ENCODE data around the gene RAB8B.

The RAB8B gene

GRCh38 chr15:63251701-63252100, 62.3 kb downstream of the RAB8B start:
- no peak for TF ChIP-seq CTCF (IDR thresholded peaks at IDR 0.05; ENCODE audit: extremely low read depth, missing control alignments)
- no peak for DNase-seq (ENCODE audit: low spot score)

GRCh38 chr15:63252292-63252691, 62.9 kb downstream of the RAB8B start:
- no peak for TF ChIP-seq CTCF (IDR thresholded peaks at IDR 0.05; ENCODE audit: extremely low read depth, missing control alignments)
- DNase-seq (ENCODE audit: low spot score): no peak

GRCh38 chr15:63254991-63255390, 65.6 kb downstream of the RAB8B start:
- DNase-seq (ENCODE audit: low spot score): no peak
- no peak for TF ChIP-seq CTCF (IDR thresholded peaks at IDR 0.05; ENCODE audit: extremely low read depth, missing control alignments)

GRCh38 chr15:63255489-63255990, 66.1 kb downstream of the RAB8B start:
- TF ChIP-seq CTCF (IDR thresholded peaks at IDR 0.05; ENCODE audit: extremely low read depth, missing control alignments): no peak
- DNase-seq (ENCODE audit: low spot score): no peak

GRCh38 chr15:63256433-63257274, 67.2 kb downstream of the RAB8B start:
- no peak for TF ChIP-seq CTCF (IDR thresholded peaks at IDR 0.05; ENCODE audit: extremely low read depth, missing control alignments)
- no peak for DNase-seq (ENCODE audit: low spot score)

DNA sequence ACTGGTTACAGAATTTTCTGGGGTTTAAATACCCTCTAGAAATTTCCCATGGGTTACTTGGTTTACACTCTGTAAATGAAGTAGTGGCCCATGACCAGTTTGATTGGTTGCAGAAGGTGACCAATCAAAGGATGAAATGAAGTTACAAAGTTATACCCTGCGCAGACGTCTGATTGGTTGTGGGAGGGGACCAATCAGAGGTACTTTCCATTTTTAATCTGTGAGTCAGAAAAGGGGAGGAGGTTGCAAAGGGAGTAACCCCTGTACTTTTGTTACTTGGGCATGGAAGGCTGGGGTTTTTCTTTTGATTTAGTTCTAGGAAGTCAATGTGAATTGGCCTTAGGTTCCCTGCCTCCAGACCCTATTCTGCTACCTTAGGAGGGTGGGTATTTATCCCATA, 69.3 kb downstream of the RAB8B start:
- no peak for TF ChIP-seq CTCF (IDR thresholded peaks at IDR 0.05; ENCODE audit: extremely low read depth, missing control alignments)
- DNase-seq (ENCODE audit: low spot score): no peak

DNA sequence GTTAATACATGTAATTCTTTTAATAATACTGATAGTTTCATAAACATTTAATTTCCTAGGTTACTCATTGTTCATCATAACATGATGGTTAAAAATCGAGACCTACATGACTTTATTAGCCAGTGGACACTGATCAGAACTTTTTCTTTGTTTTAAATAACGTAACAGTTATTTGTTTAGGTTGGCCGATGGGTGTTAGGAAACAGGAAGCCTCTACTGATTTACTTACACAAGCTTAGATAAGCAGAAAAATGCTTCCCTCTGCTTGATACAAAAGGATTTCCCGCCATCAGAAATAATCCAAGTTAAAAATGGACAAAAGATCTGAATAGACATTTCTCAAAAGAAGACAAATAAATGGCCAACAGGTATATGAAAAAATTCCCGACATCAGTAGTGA, 71.4 kb downstream of the RAB8B start:
- DNase-seq (ENCODE audit: low spot score): no peak
- TF ChIP-seq CTCF (IDR thresholded peaks at IDR 0.05; ENCODE audit: extremely low read depth, missing control alignments): no peak
